HL-60 (cell line): Measurements from ENCODE around the gene TBL1X.

Experiments used
- DNase-seq, 2 experiments: peaks; one replicate each; pipeline ENCODE4 v3.0.0-alpha.2; 2010 to 2020; ENCODE audit warnings: low read depth in 1 of 2, low spot score in 1 of 2
- H3K27ac ChIP-seq: fragments of 250-450 bp; sonication (Bioruptor Pico); replicated peaks from 2 replicates; pipeline ENCODE4 v1.5.1; 2020; ENCODE audit warnings: mild to moderate bottlenecking, moderate library complexity
- H3K27me3 ChIP-seq: fragments of 250-450 bp; sonication (Bioruptor Pico); 2 replicates; pipeline ENCODE4 v1.5.1; 2021; ENCODE audit warnings: mild to moderate bottlenecking, moderate library complexity; ENCODE audit not compliant: insufficient read depth, poor library complexity, severe bottlenecking
- H3K4me3 ChIP-seq: replicated peaks from 2 replicates; pipeline ENCODE4 v1.5.1; 2011; ENCODE audit warnings: mild to moderate bottlenecking, control low read depth, low read length; ENCODE audit not compliant: insufficient read depth
- GABPA ChIP-seq: IDR thresholded peaks from 2 replicates; pipeline ENCODE4 v1.6.1; 2012; ENCODE audit warnings: low read depth
- POLR2AphosphoS5 ChIP-seq: IDR thresholded peaks from 2 replicates; pipeline ENCODE4 v1.6.1; 2012; ENCODE audit warnings: low read depth
- SPI1 ChIP-seq: IDR thresholded peaks from 2 replicates; pipeline ENCODE4 v1.6.1; 2012; ENCODE audit warnings: low read depth, mild to moderate bottlenecking, borderline replicate concordance
- TF ChIP-seq, protein P1 (sequence below): IDR thresholded peaks from 2 replicates; pipeline ENCODE4 v1.6.1; 2012; ENCODE audit warnings: low read depth; ENCODE audit not compliant: insufficient replicate concordance
- TF ChIP-seq, protein P2 (sequence below): IDR thresholded peaks from one replicate; pipeline ENCODE4 v1.5.1; 2011; ENCODE audit warnings: low read length, control low read depth, inconsistent platforms; ENCODE audit not compliant: insufficient read depth

Gene TBL1X

DNA sequence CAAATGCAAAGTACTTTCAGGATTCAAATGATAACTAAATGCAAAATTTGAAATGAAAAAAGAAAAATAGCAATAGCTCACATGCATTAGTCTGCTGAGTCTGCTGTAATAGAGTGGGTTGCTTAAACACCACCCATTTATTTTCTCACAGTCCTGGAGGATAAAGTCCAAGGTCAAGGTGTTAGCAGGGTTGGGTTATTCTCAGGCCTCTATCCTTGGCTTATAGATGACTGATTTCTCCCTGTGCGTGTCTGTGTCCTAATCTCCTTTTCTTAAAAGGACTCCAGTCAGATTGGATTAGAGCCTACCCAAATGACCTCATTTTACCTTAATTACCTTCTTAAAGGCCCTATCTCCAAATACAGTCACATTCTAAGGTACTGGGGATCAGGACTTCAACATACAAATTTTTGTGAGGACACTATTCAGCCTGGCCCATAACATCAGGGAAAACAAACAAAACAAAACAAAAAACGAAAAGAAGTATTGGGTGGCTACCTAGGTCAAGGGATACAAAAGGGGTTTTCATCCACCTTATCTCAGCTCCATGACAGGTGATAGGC, 6.3 kb upstream of the TBL1X start:
- no peak for DNase-seq
- no peak overlapping the region for H3K27ac ChIP-seq
- H3K27me3 ChIP-seq: no peaks in the 10 kb centered on the region
- TF ChIP-seq, protein P1, sequence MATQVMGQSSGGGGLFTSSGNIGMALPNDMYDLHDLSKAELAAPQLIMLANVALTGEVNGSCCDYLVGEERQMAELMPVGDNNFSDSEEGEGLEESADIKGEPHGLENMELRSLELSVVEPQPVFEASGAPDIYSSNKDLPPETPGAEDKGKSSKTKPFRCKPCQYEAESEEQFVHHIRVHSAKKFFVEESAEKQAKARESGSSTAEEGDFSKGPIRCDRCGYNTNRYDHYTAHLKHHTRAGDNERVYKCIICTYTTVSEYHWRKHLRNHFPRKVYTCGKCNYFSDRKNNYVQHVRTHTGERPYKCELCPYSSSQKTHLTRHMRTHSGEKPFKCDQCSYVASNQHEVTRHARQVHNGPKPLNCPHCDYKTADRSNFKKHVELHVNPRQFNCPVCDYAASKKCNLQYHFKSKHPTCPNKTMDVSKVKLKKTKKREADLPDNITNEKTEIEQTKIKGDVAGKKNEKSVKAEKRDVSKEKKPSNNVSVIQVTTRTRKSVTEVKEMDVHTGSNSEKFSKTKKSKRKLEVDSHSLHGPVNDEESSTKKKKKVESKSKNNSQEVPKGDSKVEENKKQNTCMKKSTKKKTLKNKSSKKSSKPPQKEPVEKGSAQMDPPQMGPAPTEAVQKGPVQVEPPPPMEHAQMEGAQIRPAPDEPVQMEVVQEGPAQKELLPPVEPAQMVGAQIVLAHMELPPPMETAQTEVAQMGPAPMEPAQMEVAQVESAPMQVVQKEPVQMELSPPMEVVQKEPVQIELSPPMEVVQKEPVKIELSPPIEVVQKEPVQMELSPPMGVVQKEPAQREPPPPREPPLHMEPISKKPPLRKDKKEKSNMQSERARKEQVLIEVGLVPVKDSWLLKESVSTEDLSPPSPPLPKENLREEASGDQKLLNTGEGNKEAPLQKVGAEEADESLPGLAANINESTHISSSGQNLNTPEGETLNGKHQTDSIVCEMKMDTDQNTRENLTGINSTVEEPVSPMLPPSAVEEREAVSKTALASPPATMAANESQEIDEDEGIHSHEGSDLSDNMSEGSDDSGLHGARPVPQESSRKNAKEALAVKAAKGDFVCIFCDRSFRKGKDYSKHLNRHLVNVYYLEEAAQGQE: no peak
- TF ChIP-seq, protein P2, sequence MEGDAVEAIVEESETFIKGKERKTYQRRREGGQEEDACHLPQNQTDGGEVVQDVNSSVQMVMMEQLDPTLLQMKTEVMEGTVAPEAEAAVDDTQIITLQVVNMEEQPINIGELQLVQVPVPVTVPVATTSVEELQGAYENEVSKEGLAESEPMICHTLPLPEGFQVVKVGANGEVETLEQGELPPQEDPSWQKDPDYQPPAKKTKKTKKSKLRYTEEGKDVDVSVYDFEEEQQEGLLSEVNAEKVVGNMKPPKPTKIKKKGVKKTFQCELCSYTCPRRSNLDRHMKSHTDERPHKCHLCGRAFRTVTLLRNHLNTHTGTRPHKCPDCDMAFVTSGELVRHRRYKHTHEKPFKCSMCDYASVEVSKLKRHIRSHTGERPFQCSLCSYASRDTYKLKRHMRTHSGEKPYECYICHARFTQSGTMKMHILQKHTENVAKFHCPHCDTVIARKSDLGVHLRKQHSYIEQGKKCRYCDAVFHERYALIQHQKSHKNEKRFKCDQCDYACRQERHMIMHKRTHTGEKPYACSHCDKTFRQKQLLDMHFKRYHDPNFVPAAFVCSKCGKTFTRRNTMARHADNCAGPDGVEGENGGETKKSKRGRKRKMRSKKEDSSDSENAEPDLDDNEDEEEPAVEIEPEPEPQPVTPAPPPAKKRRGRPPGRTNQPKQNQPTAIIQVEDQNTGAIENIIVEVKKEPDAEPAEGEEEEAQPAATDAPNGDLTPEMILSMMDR: no peak
- no peak for TF ChIP-seq GABPA
- no peak for TF ChIP-seq SPI1
- TF ChIP-seq POLR2AphosphoS5: no peak
- no peak overlapping the region for H3K4me3 ChIP-seq

DNA sequence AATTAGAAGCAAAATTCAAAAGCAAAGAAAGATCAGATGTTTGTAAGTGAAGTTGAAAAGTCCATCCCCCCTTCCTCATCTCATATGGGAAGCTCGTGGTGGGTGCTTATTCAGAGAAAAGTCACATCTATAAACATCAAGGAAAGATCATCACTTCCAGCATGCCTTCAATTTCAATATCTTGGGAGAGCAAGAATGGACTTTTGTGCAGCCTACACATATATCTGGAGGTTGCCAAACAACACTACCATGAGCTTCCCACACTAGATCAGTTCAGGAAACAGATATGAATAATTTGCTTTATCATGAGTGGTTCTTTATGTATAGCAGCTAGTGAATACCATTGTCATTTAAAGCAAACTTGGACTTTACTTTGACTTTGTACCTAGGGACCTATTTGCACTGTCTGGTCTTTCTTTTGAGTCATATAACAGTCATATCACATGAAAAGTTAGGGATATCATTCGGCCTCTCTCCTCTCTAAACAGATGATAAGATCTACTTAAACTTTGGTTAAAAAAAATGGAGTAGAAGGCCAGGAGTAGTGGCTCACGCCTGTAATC, 5.6 kb upstream of the TBL1X start:
- Histone ChIP-seq H3K27me3 (no peaks in the 10 kb centered on the region), H3K27ac (no peak overlapping the region), H3K4me3 (no peak overlapping the region)
- TF ChIP-seq, protein P1: no peak
- TF ChIP-seq, protein P2: no peak
- TF ChIP-seq GABPA: no peak
- no peak for TF ChIP-seq POLR2AphosphoS5
- TF ChIP-seq SPI1: no peak
- DNase-seq: no peak

DNA sequence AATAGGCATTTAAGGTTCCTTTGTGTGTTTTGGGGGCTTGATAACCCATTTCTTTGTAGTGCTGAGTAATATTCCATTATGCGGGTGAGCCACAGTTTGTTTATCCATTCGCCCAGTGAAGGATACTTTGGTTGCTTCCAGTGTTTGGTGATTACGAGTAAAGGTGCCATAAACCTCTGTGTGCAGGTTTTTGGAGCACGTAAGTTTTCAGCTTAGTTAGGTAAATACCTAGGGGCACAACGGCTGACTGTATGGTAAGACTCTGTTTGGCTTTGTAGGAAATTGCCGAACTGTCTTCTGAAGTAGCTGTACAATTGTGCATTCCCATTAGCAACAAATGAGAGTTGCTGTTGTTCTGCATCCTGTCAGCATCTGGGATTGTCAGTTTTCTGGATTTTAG, 3.8 kb upstream of the TBL1X start:
- H3K27me3 ChIP-seq: no peaks in the 10 kb centered on the region
- H3K4me3 ChIP-seq: no peak overlapping the region
- DNase-seq: no peak
- H3K27ac ChIP-seq: no peak overlapping the region
- no peak for TF ChIP-seq SPI1
- TF ChIP-seq, protein P2: no peak
- TF ChIP-seq, protein P1: no peak
